ENCODE results near the gene KLHL8.

DNA sequence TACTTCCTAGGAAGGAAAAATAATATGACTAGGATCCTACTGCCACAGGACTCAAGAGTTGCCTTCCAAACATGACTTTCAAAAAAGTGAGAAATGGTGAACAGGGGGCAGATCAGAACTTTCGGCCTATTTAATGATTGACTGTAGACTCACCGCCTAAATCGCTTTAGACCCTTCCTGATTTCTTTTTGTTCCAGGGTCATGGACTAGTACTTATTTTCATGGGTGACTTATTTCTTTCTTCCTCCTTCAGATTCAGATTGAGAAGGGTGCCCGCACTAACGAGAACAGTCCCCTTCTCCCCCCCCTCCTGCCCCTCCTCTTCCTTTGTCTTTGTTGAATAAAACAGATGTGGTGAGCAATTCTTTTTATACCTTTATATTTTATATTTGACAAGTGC, 48.0 kb upstream of the KLHL8 start:
- TF ChIP-seq, protein P1, sequence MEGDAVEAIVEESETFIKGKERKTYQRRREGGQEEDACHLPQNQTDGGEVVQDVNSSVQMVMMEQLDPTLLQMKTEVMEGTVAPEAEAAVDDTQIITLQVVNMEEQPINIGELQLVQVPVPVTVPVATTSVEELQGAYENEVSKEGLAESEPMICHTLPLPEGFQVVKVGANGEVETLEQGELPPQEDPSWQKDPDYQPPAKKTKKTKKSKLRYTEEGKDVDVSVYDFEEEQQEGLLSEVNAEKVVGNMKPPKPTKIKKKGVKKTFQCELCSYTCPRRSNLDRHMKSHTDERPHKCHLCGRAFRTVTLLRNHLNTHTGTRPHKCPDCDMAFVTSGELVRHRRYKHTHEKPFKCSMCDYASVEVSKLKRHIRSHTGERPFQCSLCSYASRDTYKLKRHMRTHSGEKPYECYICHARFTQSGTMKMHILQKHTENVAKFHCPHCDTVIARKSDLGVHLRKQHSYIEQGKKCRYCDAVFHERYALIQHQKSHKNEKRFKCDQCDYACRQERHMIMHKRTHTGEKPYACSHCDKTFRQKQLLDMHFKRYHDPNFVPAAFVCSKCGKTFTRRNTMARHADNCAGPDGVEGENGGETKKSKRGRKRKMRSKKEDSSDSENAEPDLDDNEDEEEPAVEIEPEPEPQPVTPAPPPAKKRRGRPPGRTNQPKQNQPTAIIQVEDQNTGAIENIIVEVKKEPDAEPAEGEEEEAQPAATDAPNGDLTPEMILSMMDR (IDR thresholded peaks at IDR 0.05; ENCODE audit: extremely low read depth in 1 of 2, insufficient read depth in 1 of 2, low read depth in 1 of 2, low read length in 2 of 2), result no peak
- TF ChIP-seq FOS (IDR thresholded peaks at IDR 0.05; ENCODE audit: borderline replicate concordance, insufficient read depth, low read length) (no peak), EZH2 (IDR thresholded peaks at IDR 0.05; ENCODE audit: borderline replicate concordance, low read depth, low read length, severe bottlenecking) (no peak)
